ENCODE results near the gene DLG4.

DNA sequence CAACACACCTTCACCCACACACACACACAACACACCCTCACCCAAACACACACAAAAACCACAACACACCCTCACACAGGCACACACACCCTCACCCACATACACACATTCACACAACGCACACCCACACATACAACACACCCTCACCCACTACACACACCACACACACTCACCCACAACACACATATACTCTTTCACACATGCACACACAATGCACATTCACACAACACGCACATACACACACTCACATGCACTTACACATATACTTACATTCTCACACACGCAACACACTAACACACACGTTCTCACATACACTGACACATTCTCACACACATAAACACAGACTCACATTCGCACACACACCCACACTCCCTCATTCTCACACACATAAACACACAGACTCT, 44.3 kb downstream of the DLG4 start:
- TF ChIP-seq FOXP2 (optimal IDR thresholded peaks at IDR 0.05; ENCODE audit: control extremely low read depth, extremely low read length, insufficient read depth): no peak
- TF ChIP-seq POLR2AphosphoS5 (IDR thresholded peaks at IDR 0.05; ENCODE audit: borderline replicate concordance, low read depth, low read length): no peak
- TF ChIP-seq EZH2 (IDR thresholded peaks at IDR 0.05): no peak
